Ovary (tissue), 9 donors: ENCODE measurements around the gene MRPL55. TPM values are rescaled to one million over a fixed set of nuclear protein-coding genes. Genes with fewer than 3 reads are reported as not detected.

ENCODE experiments used
- DNase-seq, 5 donors: peaks; one replicate each; pipeline ENCODE4 v3.0.0-alpha.2; 2019 to 2020
- H3K27ac ChIP-seq, 2 donors: fragments of 200-600 bp; one replicate each; pipeline versions ENCODE4 v1.5.1 to v1.8.0; 2019 to 2022
- H3K27me3 ChIP-seq: fragments of 200-600 bp; one replicate; pipeline ENCODE4 v1.8.0; 2022
- H3K36me3 ChIP-seq: fragments of 200-600 bp; sonication (generic); one replicate; pipeline ENCODE4 v1.5.1; 2019
- H3K4me1 ChIP-seq: one replicate; pipeline ENCODE4 v1.8.1; 2013; ENCODE audit warnings: mild to moderate bottlenecking, moderate library complexity; ENCODE audit not compliant: insufficient read depth
- H3K4me3 ChIP-seq: fragments of 200-600 bp; sonication (generic); one replicate; pipeline ENCODE4 v1.5.1; 2017
- H3K9me3 ChIP-seq, 2 donors: fragments of 200-600 bp in 1 of 2; sonication (generic) in 1 of 2; one replicate each; pipeline versions ENCODE4 v1.5.1 to v1.8.1; 2013 to 2019; ENCODE audit warnings: mild to moderate bottlenecking in 1 of 2, moderate library complexity in 1 of 2
- EP300 ChIP-seq: sonication (generic); formaldehyde crosslinking; IDR thresholded peaks from one replicate; pipeline ENCODE4 v1.6.1; 2017; ENCODE audit warnings: antibody characterized with exemption
- POLR2A ChIP-seq: fragments of 450-650 bp; IDR thresholded peaks from one replicate; pipeline ENCODE4 v1.6.1; 2017; ENCODE audit warnings: antibody characterized with exemption, mild to moderate bottlenecking, moderate library complexity
- WGBS, 3 donors: extraction: QIAGEN DNeasy Blood & Tissue Kit in 1 of 3; methylation state at CpG; one replicate each; pipeline versions ENCODE4 v1.1.5 to v1.1.7; 2013 to 2017; 5-methylcytosine and 5-hydroxymethylcytosine counted together
- intact Hi-C, 4 donors: fragments of 100-400 bp; cut with DNase I; formaldehyde crosslinking; loops; one replicate each; pipeline versions ENCODE4 v1.11.0 to v1.15.1; 2022 to 2023
- polyA plus RNA-seq, 2 donors: library from polyadenylated mRNA; stranded (reverse); fragments of 200-250 nt in 1 of 2; fragments of 350-450 nt in 1 of 2; fragmentation: Illumina TruSeq in 1 of 2; extraction: RNeasy Lipid Tissue Mini Kit (QIAGEN cat#74804) in 1 of 2; gene quantifications; one replicate each; pipeline ENCODE4 v1.2.3, GENCODE V29; 2013 to 2014
- total RNA-seq, 7 donors: library from RNA; depleted of rRNA in 2 of 7; stranded (reverse); fragments of >200 nt in 2 of 7; fragmentation: NEBNext Ultra II Directional in 3 of 7; extraction: Animal tissue kit (Norgen Biotek cat#: 25700) in 3 of 7; gene quantifications; one replicate each; pipeline versions ENCODE4 v1.1.0 to v1.2.4, GENCODE V29; 2016 to 2023
- TF ChIP-seq, protein P1 (sequence below), 3 donors: fragments of 450-650 bp in 2 of 3; fragments of 200-600 bp in 1 of 3; IDR thresholded peaks; one replicate each; pipeline versions ENCODE4 v1.5.1 to v1.8.0; 2016 to 2022; ENCODE audit warnings: antibody characterized with exemption in 3 of 3, mild to moderate bottlenecking in 1 of 3
- donor health status: DM: no; HTN: no; CAD: no; lungs with moderate emphysema.
- donor health status: DM: no; HTN: no; CAD: no.
- donor health status: Bipolar disorder and iron deficiency.
- donor health status: DM: yes; HTN: yes; CAD: no.
- donor health status: DM: no; HTN: no; CAD: no.
- donor health status: DM: yes; HTN: yes; CAD: no.

Gene MRPL55
- total and polyA plus RNA-seq, 9 donors, result 14.6 to 98.5 (median 43.3) TPM

DNA sequence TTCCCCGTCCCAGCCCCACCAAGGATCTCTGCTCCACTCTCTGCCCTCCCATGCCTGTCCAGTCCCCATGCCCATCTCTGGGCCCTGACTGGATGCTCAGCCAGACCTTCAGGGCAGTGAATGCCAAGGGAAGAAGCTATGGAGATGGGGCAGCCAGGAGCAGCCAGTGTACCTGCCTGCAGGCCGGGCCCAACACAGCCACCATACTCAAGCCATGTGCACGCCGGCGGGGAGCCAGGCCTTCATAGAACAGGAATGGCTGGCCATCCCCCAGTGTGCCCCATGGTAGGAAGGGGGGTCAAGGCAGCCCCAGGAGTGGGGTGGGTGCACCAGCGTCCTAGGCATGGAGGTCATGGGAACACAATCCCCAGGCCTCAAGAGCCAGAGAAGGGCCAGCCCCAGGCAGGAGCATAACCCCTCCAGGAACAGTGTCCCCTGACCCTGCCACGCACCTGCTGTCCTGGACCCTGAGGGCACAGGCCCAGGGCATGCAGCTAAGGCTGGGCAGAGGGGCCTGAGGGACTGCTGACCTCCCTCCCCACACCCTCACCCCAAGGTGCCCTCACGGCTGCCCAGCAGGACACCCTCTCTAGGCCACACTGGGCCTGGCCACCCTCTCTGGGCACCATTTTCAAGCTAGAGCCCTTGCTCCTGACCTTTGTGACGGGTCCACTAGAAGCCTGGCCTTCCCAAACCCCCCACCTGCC, 46.9 kb downstream of the MRPL55 start:
- 90 to 93% (median 91%) methylated on average over 7 to 9 of the region's 9 CpGs for WGBS, 3 donors
- peak in 1 of 5 donors; percentile 15 for DNase-seq

DNA sequence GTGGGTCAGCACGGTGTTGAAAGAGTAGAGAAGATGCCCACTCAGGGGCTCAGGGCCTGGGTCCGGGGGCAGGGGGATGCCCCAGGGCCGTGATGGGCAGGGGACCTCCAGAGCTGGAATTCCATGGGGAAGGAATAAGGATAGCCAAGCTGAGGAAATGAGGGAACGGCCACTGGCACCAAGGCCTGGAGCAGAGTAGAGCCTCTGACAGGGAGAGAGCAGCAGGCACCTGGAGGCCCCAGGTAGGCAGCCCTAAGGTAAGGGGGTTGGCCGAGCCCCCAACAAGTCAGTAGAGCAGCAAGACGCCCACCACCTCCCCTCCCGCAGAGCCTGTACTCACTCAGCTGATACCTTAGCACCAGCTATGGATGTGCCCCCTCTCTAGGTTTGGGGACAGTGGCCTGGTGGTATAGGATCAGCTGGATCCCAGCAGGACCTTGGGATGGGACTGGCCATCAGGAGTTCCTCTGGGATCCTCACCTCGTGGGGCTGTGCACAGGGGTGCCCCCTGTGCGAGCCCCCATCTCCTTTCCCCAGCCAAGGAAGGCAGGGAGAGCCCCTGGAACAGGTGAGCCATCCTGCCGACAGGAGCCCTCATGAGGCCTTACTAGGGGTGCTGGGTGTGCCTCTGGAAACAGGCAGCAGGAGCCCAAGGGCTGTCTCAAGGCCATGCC, 47.6 kb downstream of the MRPL55 start:
- no peaks in the 10 kb centered on the region for H3K9me3 ChIP-seq
- H3K27ac ChIP-seq, result no peak overlapping the region
- peak in 1 of 5 donors; percentile 13 for DNase-seq
- H3K4me3 ChIP-seq, result no peak overlapping the region
- no peaks in the 10 kb centered on the region for H3K36me3 ChIP-seq
- TF ChIP-seq POLR2A (no peak), EP300 (no peak)
- TF ChIP-seq, protein P1, sequence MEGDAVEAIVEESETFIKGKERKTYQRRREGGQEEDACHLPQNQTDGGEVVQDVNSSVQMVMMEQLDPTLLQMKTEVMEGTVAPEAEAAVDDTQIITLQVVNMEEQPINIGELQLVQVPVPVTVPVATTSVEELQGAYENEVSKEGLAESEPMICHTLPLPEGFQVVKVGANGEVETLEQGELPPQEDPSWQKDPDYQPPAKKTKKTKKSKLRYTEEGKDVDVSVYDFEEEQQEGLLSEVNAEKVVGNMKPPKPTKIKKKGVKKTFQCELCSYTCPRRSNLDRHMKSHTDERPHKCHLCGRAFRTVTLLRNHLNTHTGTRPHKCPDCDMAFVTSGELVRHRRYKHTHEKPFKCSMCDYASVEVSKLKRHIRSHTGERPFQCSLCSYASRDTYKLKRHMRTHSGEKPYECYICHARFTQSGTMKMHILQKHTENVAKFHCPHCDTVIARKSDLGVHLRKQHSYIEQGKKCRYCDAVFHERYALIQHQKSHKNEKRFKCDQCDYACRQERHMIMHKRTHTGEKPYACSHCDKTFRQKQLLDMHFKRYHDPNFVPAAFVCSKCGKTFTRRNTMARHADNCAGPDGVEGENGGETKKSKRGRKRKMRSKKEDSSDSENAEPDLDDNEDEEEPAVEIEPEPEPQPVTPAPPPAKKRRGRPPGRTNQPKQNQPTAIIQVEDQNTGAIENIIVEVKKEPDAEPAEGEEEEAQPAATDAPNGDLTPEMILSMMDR (IDR thresholded peaks at IDR 0.05), result no peak
- intact Hi-C loops, result loop anchor here in 1 of 4 donors (1.0 kb wide), 1 partner anchor 35 kb away; no protein-coding TSS in a partner anchor
- H3K27me3 ChIP-seq, result peaks cover 5% of the 10 kb centered on the region
- WGBS, 3 donors, result 79 to 83% (median 80%) methylated on average over 10 of the region's 10 CpGs
- H3K4me1 ChIP-seq, result no peaks in the 10 kb centered on the region

More for the DNA sequence above, 46.9 kb downstream of the MRPL55 start:
- Histone ChIP-seq H3K9me3 (no peaks in the 10 kb centered on the region), H3K4me3 (no peak overlapping the region), H3K36me3 (no peaks in the 10 kb centered on the region), H3K27me3 (peaks cover 3% of the 10 kb centered on the region), H3K27ac (no peak overlapping the region), H3K4me1 (no peaks in the 10 kb centered on the region)
- TF ChIP-seq, protein P1 (IDR thresholded peaks at IDR 0.05), result no peak
- no peak for TF ChIP-seq POLR2A
- no peak for TF ChIP-seq EP300
- intact Hi-C loops, result loop anchor here in 1 of 4 donors (1.0 kb wide), 1 partner anchor 36 kb away; no protein-coding TSS in a partner anchor

DNA sequence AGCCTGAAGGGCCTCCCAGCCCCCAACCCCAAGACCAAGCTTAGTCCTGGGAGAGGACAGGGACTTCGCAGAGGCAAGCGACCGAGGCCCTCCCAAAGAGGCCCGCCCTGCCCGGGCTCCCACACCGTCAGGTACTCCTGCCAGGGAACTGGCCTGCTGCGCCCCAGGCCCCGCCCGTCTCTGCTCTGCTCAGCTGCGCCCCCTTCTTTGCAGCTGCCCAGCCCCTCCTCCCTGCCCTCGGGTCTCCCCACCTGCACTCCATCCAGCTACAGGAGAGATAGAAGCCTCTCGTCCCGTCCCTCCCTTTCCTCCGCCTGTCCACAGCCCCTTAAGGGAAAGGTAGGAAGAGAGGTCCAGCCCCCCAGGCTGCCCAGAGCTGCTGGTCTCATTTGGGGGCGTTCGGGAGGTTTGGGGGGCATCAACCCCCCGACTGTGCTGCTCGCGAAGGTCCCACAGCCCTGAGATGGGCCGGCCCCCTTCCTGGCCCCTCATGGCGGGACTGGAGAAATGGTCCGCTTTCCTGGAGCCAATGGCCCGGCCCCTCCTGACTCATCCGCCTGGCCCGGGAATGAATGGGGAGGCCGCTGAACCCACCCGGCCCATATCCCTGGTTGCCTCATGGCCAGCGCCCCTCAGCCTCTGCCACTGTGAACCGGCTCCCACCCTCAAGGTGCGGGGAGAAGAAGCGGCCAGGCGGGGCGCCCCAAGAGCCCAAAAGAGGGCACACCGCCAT, 48.5 kb downstream of the MRPL55 start:
- TF ChIP-seq, protein P1 (IDR thresholded peaks at IDR 0.05), result no peak
- TF ChIP-seq EP300 (no peak), POLR2A (no peak)
- Histone ChIP-seq H3K9me3 (no peaks in the 10 kb centered on the region), H3K27ac (no peak overlapping the region), H3K4me3 (no peak overlapping the region), H3K36me3 (no peaks in the 10 kb centered on the region), H3K27me3 (peaks cover 5% of the 10 kb centered on the region), H3K4me1 (no peaks in the 10 kb centered on the region)
- 5 to 11% (median 9%) methylated on average over 27 to 34 of the region's 34 CpGs for WGBS, 3 donors
- intact Hi-C loops, result no loop called here
- DNase-seq, result peak in 1 of 5 donors; percentile 27

DNA sequence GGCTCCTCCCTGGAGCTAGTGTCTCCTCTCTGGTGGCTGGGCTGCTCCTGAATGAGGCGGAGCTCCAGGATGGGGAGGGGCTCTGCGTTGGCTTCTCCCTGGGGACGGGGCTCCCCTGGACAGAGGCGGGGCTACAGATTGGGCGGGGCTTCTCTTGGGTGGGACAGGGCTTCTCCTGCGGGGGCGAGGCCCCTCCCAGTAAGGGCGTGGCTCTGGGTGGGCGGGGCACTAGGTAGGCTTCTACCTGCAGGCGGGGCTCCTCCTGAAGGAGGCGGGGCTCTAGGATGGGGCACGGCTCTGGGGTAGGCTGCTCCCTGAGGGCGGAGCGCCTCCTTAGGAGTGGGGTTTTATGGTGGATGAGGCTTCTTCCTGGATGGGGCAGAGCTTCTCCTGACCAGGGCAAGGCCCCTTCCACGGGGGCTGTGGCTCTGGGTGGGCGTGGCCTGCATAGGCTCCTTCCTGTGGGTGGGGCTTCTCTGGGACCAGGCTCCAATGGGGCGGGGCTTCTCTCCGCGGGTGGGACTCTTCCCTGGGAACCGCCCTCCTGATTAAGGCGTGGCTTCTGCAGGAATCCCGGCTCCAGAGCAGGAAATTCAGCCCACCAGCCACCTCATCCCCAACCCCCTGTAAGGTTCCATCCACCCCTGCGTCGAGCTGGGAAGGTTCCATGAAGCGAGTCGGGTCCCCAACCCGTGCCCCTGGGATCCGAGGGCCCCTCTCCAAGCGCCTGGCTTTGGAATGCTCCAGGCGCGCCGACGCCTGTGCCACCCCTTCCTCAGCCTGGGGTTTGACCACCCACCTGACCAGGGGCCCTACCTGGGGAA, 49.3 kb downstream of the MRPL55 start:
- H3K4me3 ChIP-seq, result no peak overlapping the region
- 2 to 5% (median 2%) methylated on average over 19 to 33 of the region's 33 CpGs for WGBS, 3 donors
- intact Hi-C loops, result no loop called here
- no peaks in the 10 kb centered on the region for H3K4me1 ChIP-seq
- no peak overlapping the region for H3K27ac ChIP-seq
- peaks cover 5% of the 10 kb centered on the region for H3K27me3 ChIP-seq
- TF ChIP-seq POLR2A (no peak), EP300 (no peak)
- TF ChIP-seq, protein P1 (IDR thresholded peaks at IDR 0.05), result no peak
- H3K9me3 ChIP-seq, result no peaks in the 10 kb centered on the region
- H3K36me3 ChIP-seq, result no peaks in the 10 kb centered on the region
- peak in 1 of 5 donors; percentile 47 for DNase-seq
